Lower leg skin (tissue), 3 donors: ENCODE data around the gene PLA1A.

Experiments
- POLR2A ChIP-seq, 2 donors: fragments of 450-650 bp; IDR thresholded peaks; one replicate each; pipeline ENCODE4 v1.6.1; 2016 to 2017; ENCODE audit warnings: antibody characterized with exemption in 2 of 2, mild to moderate bottlenecking in 1 of 2, moderate library complexity in 1 of 2
- TF ChIP-seq, protein P1 (sequence below), 3 donors: fragments of 450-650 bp; IDR thresholded peaks; one replicate each; pipeline ENCODE4 v1.5.1; 2016; ENCODE audit warnings: antibody characterized with exemption in 3 of 3, mild to moderate bottlenecking in 3 of 3, moderate library complexity in 2 of 3

DNA sequence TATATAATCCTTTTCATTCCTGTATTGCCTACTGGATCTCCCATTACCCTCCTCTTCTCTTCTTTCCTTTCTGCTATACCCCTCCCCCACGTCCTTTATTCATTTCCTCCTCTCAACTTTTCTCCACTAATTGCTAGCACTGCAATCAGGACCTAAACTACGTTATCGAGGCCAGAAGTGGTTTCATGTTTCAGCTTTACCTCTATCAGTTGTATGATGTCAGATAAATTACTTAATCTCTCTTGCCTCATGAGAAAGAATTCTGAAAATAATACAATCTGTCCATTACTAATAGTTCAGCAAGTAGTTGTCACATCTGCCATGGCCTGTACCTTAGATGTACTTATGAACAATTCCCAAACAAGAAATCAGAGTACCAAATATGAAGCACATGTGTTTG is 52.1 kb downstream of the PLA1A start:
- TF ChIP-seq, protein P1, sequence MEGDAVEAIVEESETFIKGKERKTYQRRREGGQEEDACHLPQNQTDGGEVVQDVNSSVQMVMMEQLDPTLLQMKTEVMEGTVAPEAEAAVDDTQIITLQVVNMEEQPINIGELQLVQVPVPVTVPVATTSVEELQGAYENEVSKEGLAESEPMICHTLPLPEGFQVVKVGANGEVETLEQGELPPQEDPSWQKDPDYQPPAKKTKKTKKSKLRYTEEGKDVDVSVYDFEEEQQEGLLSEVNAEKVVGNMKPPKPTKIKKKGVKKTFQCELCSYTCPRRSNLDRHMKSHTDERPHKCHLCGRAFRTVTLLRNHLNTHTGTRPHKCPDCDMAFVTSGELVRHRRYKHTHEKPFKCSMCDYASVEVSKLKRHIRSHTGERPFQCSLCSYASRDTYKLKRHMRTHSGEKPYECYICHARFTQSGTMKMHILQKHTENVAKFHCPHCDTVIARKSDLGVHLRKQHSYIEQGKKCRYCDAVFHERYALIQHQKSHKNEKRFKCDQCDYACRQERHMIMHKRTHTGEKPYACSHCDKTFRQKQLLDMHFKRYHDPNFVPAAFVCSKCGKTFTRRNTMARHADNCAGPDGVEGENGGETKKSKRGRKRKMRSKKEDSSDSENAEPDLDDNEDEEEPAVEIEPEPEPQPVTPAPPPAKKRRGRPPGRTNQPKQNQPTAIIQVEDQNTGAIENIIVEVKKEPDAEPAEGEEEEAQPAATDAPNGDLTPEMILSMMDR (IDR thresholded peaks at IDR 0.05) = no peak
- TF ChIP-seq POLR2A (IDR thresholded peaks at IDR 0.05) = no peak
